ENCODE results near the gene DYDC2. TPM values are rescaled to one million over a fixed set of nuclear protein-coding genes. Genes with fewer than 3 reads are reported as not detected.

The DYDC2 gene
- polyA plus RNA-seq, 1 donor (not counting 4 experiments of a cell fraction or from before 2014, with no cell fraction given) = not detected

DNA sequence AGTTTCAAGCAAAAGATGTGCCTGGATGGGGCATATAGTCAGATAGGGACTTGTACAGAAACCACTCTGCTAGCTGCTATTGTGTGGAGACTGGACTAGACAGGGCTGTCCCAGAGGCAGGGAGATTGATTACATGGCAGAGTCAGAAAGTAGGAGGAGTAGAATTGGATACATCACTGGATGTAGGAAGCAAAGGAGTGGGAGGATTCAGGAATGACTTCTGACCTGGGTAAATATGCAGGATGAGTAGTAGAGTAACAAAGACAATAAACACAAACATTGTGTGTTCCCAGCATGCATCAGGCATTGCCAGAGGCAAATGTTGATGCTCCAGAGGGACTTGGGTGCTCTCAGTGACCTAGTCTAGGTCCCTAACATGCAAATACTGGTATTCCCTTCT, 36.2 kb upstream of the DYDC2 start:
- H3K27me3 ChIP-seq (ENCODE audit: control insufficient read depth, extremely low read depth, insufficient read depth, low read length) = no peaks in the 10 kb centered on the region
- no peak for DNase-seq (ENCODE audit: low read depth, low spot score)
- dilution Hi-C loops (cut with MboI; ENCODE audit: extremely low pct_ligation_motif_present, low sequenced_read_pairs) = no loop called here

DNA sequence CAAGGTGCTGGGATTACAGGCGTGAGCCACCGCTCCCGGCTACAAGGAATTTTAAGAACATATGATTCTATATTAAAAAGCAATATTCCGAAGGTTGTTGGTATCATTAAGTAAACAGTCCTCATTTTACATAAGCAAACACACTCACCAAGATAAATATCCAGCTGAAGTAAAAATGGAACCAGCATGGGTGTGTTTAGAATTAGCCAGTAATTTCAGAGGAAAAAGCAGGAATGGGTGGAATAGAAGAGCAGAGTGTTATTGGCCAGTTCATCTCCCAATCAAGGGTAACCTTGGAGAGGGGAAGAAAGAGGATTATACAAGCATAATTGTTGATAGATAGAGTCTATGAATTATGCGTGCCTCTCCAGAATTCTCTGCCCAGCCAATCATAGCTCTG, 35.4 kb upstream of the DYDC2 start:
- DNase-seq (ENCODE audit: low read depth, low spot score) (no peak), FAIRE-seq (no peak)
- no peaks in the 10 kb centered on the region for H3K9me1 ChIP-seq (ENCODE audit: control insufficient read depth, extremely low read depth, insufficient read depth, low read length)
- no peaks in the 10 kb centered on the region for H3K79me2 ChIP-seq (ENCODE audit: control insufficient read depth, insufficient read depth, low read length)
- TF ChIP-seq CTCF (optimal IDR thresholded peaks at IDR 0.05 in 1 of 3, IDR thresholded peaks at IDR 0.05 in 1 of 3, conservative IDR thresholded peaks at IDR 0.05 in 1 of 3; ENCODE audit: extremely low read depth in 1 of 3, insufficient read depth in 2 of 3, low read length in 3 of 3) = no peak
- no peak for TF ChIP-seq EZH2 (IDR thresholded peaks at IDR 0.05; ENCODE audit: low read length)
- no peaks in the 10 kb centered on the region for H4K20me1 ChIP-seq (ENCODE audit: control insufficient read depth, extremely low read depth, insufficient read depth, low read length)
- H2AFZ ChIP-seq (ENCODE audit: control insufficient read depth, low read length) = no peak overlapping the region
- dilution Hi-C loops (cut with MboI; ENCODE audit: extremely low pct_ligation_motif_present, low sequenced_read_pairs) = no loop called here
- no peaks in the 10 kb centered on the region for H3K27me3 ChIP-seq (ENCODE audit: control insufficient read depth, extremely low read depth, insufficient read depth, low read length)
- no peak overlapping the region for H3K4me3 ChIP-seq (ENCODE audit: control insufficient read depth in 2 of 3, extremely low read depth in 1 of 3, insufficient read depth in 2 of 3, low read depth in 1 of 3, low read length in 3 of 3)
- no peaks in the 10 kb centered on the region for H3K9me3 ChIP-seq (ENCODE audit: control insufficient read depth, low read depth, low read length)
- H3K4me2 ChIP-seq (ENCODE audit: control insufficient read depth, extremely low read depth, insufficient read depth, low read depth, low read length) = no peak overlapping the region
- H3K4me1 ChIP-seq (ENCODE audit: control insufficient read depth, extremely low read depth, insufficient read depth, low read length) = no peaks in the 10 kb centered on the region
- no peak overlapping the region for H3K9ac ChIP-seq (ENCODE audit: control insufficient read depth, extremely low read depth, insufficient read depth, low read length)
- H3K36me3 ChIP-seq (ENCODE audit: control insufficient read depth in 2 of 2, extremely low read depth in 1 of 2, insufficient read depth in 2 of 2, low read length in 2 of 2) = no peaks in the 10 kb centered on the region
- no peak overlapping the region for H3K27ac ChIP-seq (ENCODE audit: control insufficient read depth, insufficient read depth, low read length)

More for the DNA sequence above, 36.2 kb upstream of the DYDC2 start:
- Histone ChIP-seq H3K9me1 (ENCODE audit: control insufficient read depth, extremely low read depth, insufficient read depth, low read length) (no peaks in the 10 kb centered on the region), H3K4me3 (ENCODE audit: control insufficient read depth in 2 of 3, extremely low read depth in 1 of 3, insufficient read depth in 2 of 3, low read depth in 1 of 3, low read length in 3 of 3) (no peak overlapping the region), H2AFZ (ENCODE audit: control insufficient read depth, low read length) (no peak overlapping the region), H3K9ac (ENCODE audit: control insufficient read depth, extremely low read depth, insufficient read depth, low read length) (no peak overlapping the region), H3K27ac (ENCODE audit: control insufficient read depth, insufficient read depth, low read length) (no peak overlapping the region), H3K9me3 (ENCODE audit: control insufficient read depth, low read depth, low read length) (no peaks in the 10 kb centered on the region), H4K20me1 (ENCODE audit: control insufficient read depth, extremely low read depth, insufficient read depth, low read length) (no peaks in the 10 kb centered on the region), H3K79me2 (ENCODE audit: control insufficient read depth, insufficient read depth, low read length) (no peaks in the 10 kb centered on the region), H3K4me1 (ENCODE audit: control insufficient read depth, extremely low read depth, insufficient read depth, low read length) (no peaks in the 10 kb centered on the region), H3K36me3 (ENCODE audit: control insufficient read depth in 2 of 2, extremely low read depth in 1 of 2, insufficient read depth in 2 of 2, low read length in 2 of 2) (no peaks in the 10 kb centered on the region), H3K4me2 (ENCODE audit: control insufficient read depth, extremely low read depth, insufficient read depth, low read depth, low read length) (no peak overlapping the region)
- TF ChIP-seq CTCF (optimal IDR thresholded peaks at IDR 0.05 in 1 of 3, IDR thresholded peaks at IDR 0.05 in 1 of 3, conservative IDR thresholded peaks at IDR 0.05 in 1 of 3; ENCODE audit: extremely low read depth in 1 of 3, insufficient read depth in 2 of 3, low read length in 3 of 3) = no peak
- no peak for TF ChIP-seq EZH2 (IDR thresholded peaks at IDR 0.05; ENCODE audit: low read length)
- FAIRE-seq = no peak

Measured in keratinocyte (primary cell).